T-helper 2 cell treated with Interferon-gamma antibody and Interleukin-4, amounts not matched to agents 5 μg/mL and 100 μg/mL, for 36 hours (primary cell): Measurements from ENCODE around the gene LAMA3.
"Not testable (repeated sequence)": the region's sequence is repeated elsewhere in the genome, so short reads cannot be mapped to it uniquely, and the experiment has no call there.

ENCODE experiments used
- DNase-seq: peaks from one replicate; pipeline ENCODE4 v3.0.0; 2021; ENCODE audit warnings: low spot score
- H3K27ac Mint-ChIP-seq: one replicate; pipeline ENCODE4 v1.8.0; 2021; ENCODE audit warnings: mild to moderate bottlenecking, mixed read lengths
- H3K27me3 Mint-ChIP-seq: one replicate; pipeline ENCODE4 v1.8.0; 2021; ENCODE audit warnings: low read depth, mixed read lengths
- H3K36me3 Mint-ChIP-seq: one replicate; pipeline ENCODE4 v1.8.0; 2021; ENCODE audit warnings: low read depth, mixed read lengths
- H3K4me1 Mint-ChIP-seq: one replicate; pipeline ENCODE4 v1.8.0; 2021; ENCODE audit warnings: low read depth, mixed read lengths
- H3K4me3 Mint-ChIP-seq: one replicate; pipeline ENCODE4 v1.8.0; 2022; ENCODE audit warnings: mild to moderate bottlenecking, moderate library complexity, mixed read lengths
- H3K9me3 Mint-ChIP-seq: one replicate; pipeline ENCODE4 v1.8.0; 2021; ENCODE audit warnings: mixed read lengths

LAMA3 gene

GRCh38 chr18:23722646-23723045, 33.4 kb downstream of the LAMA3 start:
- Mint-ChIP-seq H3K9me3 (no peaks in the 10 kb centered on the region), H3K4me1 (no peaks in the 10 kb centered on the region), H3K27me3 (peaks cover 30% of the 10 kb centered on the region), H3K4me3 (no peak overlapping the region), H3K36me3 (no peaks in the 10 kb centered on the region), H3K27ac (no peak overlapping the region)
- no peak for DNase-seq

- no peak for DNase-seq
- H3K27me3 Mint-ChIP-seq, result peaks cover 30% of the 10 kb centered on the region
- no peaks in the 10 kb centered on the region for H3K4me1 Mint-ChIP-seq
Measured at GRCh38 chr18:23723121-23723520, 33.9 kb downstream of the LAMA3 start.

GRCh38 chr18:23724681-23725080, 35.4 kb downstream of the LAMA3 start:
- no peaks in the 10 kb centered on the region for H3K4me1 Mint-ChIP-seq
- no peak overlapping the region for H3K27ac Mint-ChIP-seq
- DNase-seq, result no peak
- H3K36me3 Mint-ChIP-seq, result no peaks in the 10 kb centered on the region
- H3K9me3 Mint-ChIP-seq, result no peaks in the 10 kb centered on the region
- H3K4me3 Mint-ChIP-seq, result no peak overlapping the region
- H3K27me3 Mint-ChIP-seq, result peaks cover 28% of the 10 kb centered on the region

More at GRCh38 chr18:23723121-23723520, 33.9 kb downstream of the LAMA3 start:
- Mint-ChIP-seq H3K4me3 (no peak overlapping the region), H3K9me3 (no peaks in the 10 kb centered on the region), H3K36me3 (no peaks in the 10 kb centered on the region), H3K27ac (no peak overlapping the region)

- DNase-seq, result no peak
- Mint-ChIP-seq H3K4me3 (no peak overlapping the region), H3K4me1 (no peaks in the 10 kb centered on the region), H3K36me3 (no peaks in the 10 kb centered on the region), H3K27me3 (peaks cover 28% of the 10 kb centered on the region), H3K9me3 (no peaks in the 10 kb centered on the region), H3K27ac (no peak overlapping the region)
Measured at GRCh38 chr18:23725351-23725750, 36.1 kb downstream of the LAMA3 start.

GRCh38 chr18:23725827-23726661, 36.8 kb downstream of the LAMA3 start:
- DNase-seq, result no peak
- no peak overlapping the region for H3K27ac Mint-ChIP-seq
- H3K4me3 Mint-ChIP-seq, result no peak overlapping the region
- no peaks in the 10 kb centered on the region for H3K36me3 Mint-ChIP-seq
- peaks cover 29% of the 10 kb centered on the region for H3K27me3 Mint-ChIP-seq
- H3K9me3 Mint-ChIP-seq, result no peaks in the 10 kb centered on the region
- H3K4me1 Mint-ChIP-seq, result no peaks in the 10 kb centered on the region

- Mint-ChIP-seq H3K4me3 (no peak overlapping the region), H3K9me3 (no peaks in the 10 kb centered on the region), H3K27me3 (peaks cover 25% of the 10 kb centered on the region), H3K4me1 (no peaks in the 10 kb centered on the region), H3K36me3 (no peaks in the 10 kb centered on the region), H3K27ac (no peak overlapping the region)
- no peak for DNase-seq
Measured at GRCh38 chr18:23727707-23728493, 38.6 kb downstream of the LAMA3 start.

- Mint-ChIP-seq H3K27ac (no peak overlapping the region), H3K27me3 (peaks cover 20% of the 10 kb centered on the region), H3K4me3 (no peak overlapping the region), H3K36me3 (no peaks in the 10 kb centered on the region), H3K9me3 (no peaks in the 10 kb centered on the region), H3K4me1 (no peaks in the 10 kb centered on the region)
- DNase-seq, result no peak
Measured at GRCh38 chr18:23730857-23731256, 41.6 kb downstream of the LAMA3 start.

GRCh38 chr18:23731861-23732260, 42.6 kb downstream of the LAMA3 start:
- H3K4me3 Mint-ChIP-seq, result no peak overlapping the region
- peaks cover 26% of the 10 kb centered on the region for H3K27me3 Mint-ChIP-seq
- DNase-seq, result no peak
- no peak overlapping the region for H3K27ac Mint-ChIP-seq
- H3K36me3 Mint-ChIP-seq, result no peaks in the 10 kb centered on the region
- H3K4me1 Mint-ChIP-seq, result no peaks in the 10 kb centered on the region
- no peaks in the 10 kb centered on the region for H3K9me3 Mint-ChIP-seq

- H3K4me1 Mint-ChIP-seq, result no peaks in the 10 kb centered on the region
- H3K36me3 Mint-ChIP-seq, result no peaks in the 10 kb centered on the region
- no peak for DNase-seq
- no peak overlapping the region for H3K4me3 Mint-ChIP-seq
- peaks cover 32% of the 10 kb centered on the region for H3K27me3 Mint-ChIP-seq
- no peak overlapping the region for H3K27ac Mint-ChIP-seq
- no peaks in the 10 kb centered on the region for H3K9me3 Mint-ChIP-seq
Measured at GRCh38 chr18:23732439-23732838, 43.2 kb downstream of the LAMA3 start.

GRCh38 chr18:23733265-23733664, 44.0 kb downstream of the LAMA3 start:
- not testable (repeated sequence) for H3K9me3 Mint-ChIP-seq, H3K4me3 Mint-ChIP-seq, H3K4me1 Mint-ChIP-seq, H3K27ac Mint-ChIP-seq, DNase-seq, H3K36me3 Mint-ChIP-seq
- H3K27me3 Mint-ChIP-seq, result peaks cover 39% of the 10 kb centered on the region

- DNase-seq, result no peak
- Mint-ChIP-seq H3K36me3 (no peaks in the 10 kb centered on the region), H3K4me1 (peaks cover 9% of the 10 kb centered on the region), H3K27me3 (peaks cover 40% of the 10 kb centered on the region), H3K9me3 (no peaks in the 10 kb centered on the region), H3K27ac (no peak overlapping the region), H3K4me3 (no peak overlapping the region)
Measured at GRCh38 chr18:23733895-23734294, 44.6 kb downstream of the LAMA3 start.

- no peak for DNase-seq
- Mint-ChIP-seq H3K27me3 (peaks cover 43% of the 10 kb centered on the region), H3K36me3 (no peaks in the 10 kb centered on the region), H3K27ac (no peak overlapping the region), H3K4me3 (no peak overlapping the region), H3K4me1 (peaks cover 9% of the 10 kb centered on the region), H3K9me3 (no peaks in the 10 kb centered on the region)
Measured at GRCh38 chr18:23735021-23735464, 45.8 kb downstream of the LAMA3 start.

- Mint-ChIP-seq H3K36me3 (no peaks in the 10 kb centered on the region), H3K4me3 (peak overlapping the region; percentile 0), H3K9me3 (no peaks in the 10 kb centered on the region), H3K27ac (no peak overlapping the region), H3K4me1 (peaks cover 9% of the 10 kb centered on the region), H3K27me3 (peaks cover 41% of the 10 kb centered on the region)
- no peak for DNase-seq
Measured at GRCh38 chr18:23737578-23737977, 48.3 kb downstream of the LAMA3 start.

GRCh38 chr18:23738151-23738550, 48.9 kb downstream of the LAMA3 start:
- H3K27me3 Mint-ChIP-seq, result peaks cover 45% of the 10 kb centered on the region
- DNase-seq, result no peak
- H3K27ac Mint-ChIP-seq, result no peak overlapping the region
- H3K36me3 Mint-ChIP-seq, result no peaks in the 10 kb centered on the region
- H3K4me3 Mint-ChIP-seq, result peak overlapping the region; percentile 0
- no peaks in the 10 kb centered on the region for H3K9me3 Mint-ChIP-seq
- peaks cover 9% of the 10 kb centered on the region for H3K4me1 Mint-ChIP-seq
